Activated CD4-positive, alpha-beta T cell treated with anti-CD3 and anti-CD28 coated beads, Interleukin-2, amount 10 ng/mL, durations not matched to agents 24 days and 14 days (primary cell): ENCODE measurements around the gene POLA1. TPM values are rescaled to one million over a fixed set of nuclear protein-coding genes. Genes with fewer than 3 reads are reported as not detected.

Experiments used
- DNase-seq: peaks from one replicate; pipeline ENCODE4 v3.0.0; 2022
- H3K27ac Mint-ChIP-seq: one replicate; pipeline ENCODE4 v1.8.0; 2022; ENCODE audit warnings: mild to moderate bottlenecking, mixed read lengths
- H3K27me3 Mint-ChIP-seq: one replicate; pipeline ENCODE4 v1.8.0; 2022; ENCODE audit warnings: mixed read lengths
- H3K36me3 Mint-ChIP-seq: one replicate; pipeline ENCODE4 v1.8.0; 2022; ENCODE audit warnings: low read depth, mild to moderate bottlenecking, mixed read lengths
- H3K4me1 Mint-ChIP-seq: one replicate; pipeline ENCODE4 v1.8.0; 2021; ENCODE audit warnings: mixed read lengths
- H3K4me3 Mint-ChIP-seq: one replicate; pipeline ENCODE4 v1.8.0; 2022; ENCODE audit warnings: mild to moderate bottlenecking, moderate library complexity, mixed read lengths
- H3K9me3 Mint-ChIP-seq: one replicate; pipeline ENCODE4 v1.8.0; 2021; ENCODE audit warnings: mixed read lengths
- intact Hi-C: fragments of 100-400 bp; cut with micrococcal nuclease; formaldehyde crosslinking; loops from one replicate; pipeline ENCODE4 v1.15.1; 2023
- total RNA-seq: library from RNA; stranded (reverse); gene quantifications from 2 replicates; pipeline ENCODE4 v1.2.3, GENCODE V29; 2022

Gene POLA1
- total RNA-seq, 1 donor from 2014 or later, result 42.6 TPM

- Mint-ChIP-seq H3K9me3 (no peaks in the 10 kb centered on the region), H3K4me1 (peaks cover 4% of the 10 kb centered on the region), H3K4me3 (no peak overlapping the region), H3K36me3 (peaks cover 2% of the 10 kb centered on the region), H3K27ac (no peak overlapping the region), H3K27me3 (no peaks in the 10 kb centered on the region)
- no peak for DNase-seq
- intact Hi-C loops, result no loop called here
These were observed 263.1 kb downstream of the POLA1 start for GRCh38 chrX:24956828-24957227.

GRCh38 chrX:24961809-24962208 is 268.1 kb downstream of the POLA1 start:
- Mint-ChIP-seq H3K27me3 (no peaks in the 10 kb centered on the region), H3K4me3 (no peak overlapping the region), H3K9me3 (no peaks in the 10 kb centered on the region), H3K36me3 (peaks cover 2% of the 10 kb centered on the region), H3K4me1 (no peaks in the 10 kb centered on the region), H3K27ac (no peak overlapping the region)
- intact Hi-C loops, result no loop called here
- no peak for DNase-seq

GRCh38 chrX:24963823-24964222 is 270.1 kb downstream of the POLA1 start:
- intact Hi-C loops, result no loop called here
- no peaks in the 10 kb centered on the region for H3K9me3 Mint-ChIP-seq

GRCh38 chrX:24965372-24965771 is 271.7 kb downstream of the POLA1 start:
- Mint-ChIP-seq H3K36me3 (no peaks in the 10 kb centered on the region), H3K4me3 (no peak overlapping the region), H3K27me3 (no peaks in the 10 kb centered on the region), H3K9me3 (peaks cover 3% of the 10 kb centered on the region), H3K4me1 (no peaks in the 10 kb centered on the region), H3K27ac (no peak overlapping the region)
- DNase-seq, result no peak
- intact Hi-C loops, result no loop called here

More at GRCh38 chrX:24963823-24964222, 270.1 kb downstream of the POLA1 start:
- Mint-ChIP-seq H3K27ac (no peak overlapping the region), H3K4me3 (no peak overlapping the region), H3K27me3 (no peaks in the 10 kb centered on the region), H3K36me3 (no peaks in the 10 kb centered on the region), H3K4me1 (no peaks in the 10 kb centered on the region)
- no peak for DNase-seq

GRCh38 chrX:24969812-24970211 is 276.1 kb downstream of the POLA1 start:
- H3K4me3 Mint-ChIP-seq, result no peak overlapping the region
- no peak overlapping the region for H3K27ac Mint-ChIP-seq
- no peaks in the 10 kb centered on the region for H3K27me3 Mint-ChIP-seq
- intact Hi-C loops, result no loop called here
- H3K9me3 Mint-ChIP-seq, result peaks cover 3% of the 10 kb centered on the region
- H3K36me3 Mint-ChIP-seq, result peaks cover 2% of the 10 kb centered on the region
- DNase-seq, result no peak
- no peaks in the 10 kb centered on the region for H3K4me1 Mint-ChIP-seq

GRCh38 chrX:24979081-24979480 is 285.4 kb downstream of the POLA1 start:
- Mint-ChIP-seq H3K4me3 (no peak overlapping the region), H3K36me3 (peaks cover 4% of the 10 kb centered on the region), H3K27me3 (no peaks in the 10 kb centered on the region), H3K4me1 (no peaks in the 10 kb centered on the region), H3K27ac (no peak overlapping the region), H3K9me3 (no peaks in the 10 kb centered on the region)
- no peak for DNase-seq
- intact Hi-C loops, result no loop called here

GRCh38 chrX:24981030-24981429 is 287.3 kb downstream of the POLA1 start:
- Mint-ChIP-seq H3K36me3 (peaks cover 4% of the 10 kb centered on the region), H3K4me3 (no peak overlapping the region), H3K27ac (no peak overlapping the region), H3K27me3 (no peaks in the 10 kb centered on the region), H3K4me1 (no peaks in the 10 kb centered on the region), H3K9me3 (no peaks in the 10 kb centered on the region)
- DNase-seq, result no peak
- intact Hi-C loops, result no loop called here

GRCh38 chrX:24982306-24982965 is 288.7 kb downstream of the POLA1 start:
- Mint-ChIP-seq H3K27ac (no peak overlapping the region), H3K27me3 (no peaks in the 10 kb centered on the region), H3K9me3 (no peaks in the 10 kb centered on the region), H3K4me3 (no peak overlapping the region), H3K36me3 (peaks cover 2% of the 10 kb centered on the region), H3K4me1 (no peaks in the 10 kb centered on the region)
- intact Hi-C loops, result no loop called here
- no peak for DNase-seq

- Mint-ChIP-seq H3K27ac (no peak overlapping the region), H3K9me3 (no peaks in the 10 kb centered on the region), H3K4me3 (no peak overlapping the region), H3K36me3 (peaks cover 2% of the 10 kb centered on the region), H3K27me3 (no peaks in the 10 kb centered on the region), H3K4me1 (no peaks in the 10 kb centered on the region)
- intact Hi-C loops, result no loop called here
- DNase-seq, result no peak
These were observed 290.2 kb downstream of the POLA1 start for GRCh38 chrX:24983931-24984330.

- intact Hi-C loops, result no loop called here
- Mint-ChIP-seq H3K27me3 (no peaks in the 10 kb centered on the region), H3K27ac (no peak overlapping the region)
These were observed 291.4 kb downstream of the POLA1 start for GRCh38 chrX:24985120-24985519.

GRCh38 chrX:24987731-24988130 is 294.0 kb downstream of the POLA1 start:
- H3K27ac Mint-ChIP-seq, result no peak overlapping the region
- DNase-seq, result no peak
- no peaks in the 10 kb centered on the region for H3K27me3 Mint-ChIP-seq
- intact Hi-C loops, result no loop called here
- no peaks in the 10 kb centered on the region for H3K9me3 Mint-ChIP-seq
- H3K4me1 Mint-ChIP-seq, result no peaks in the 10 kb centered on the region
- H3K4me3 Mint-ChIP-seq, result no peak overlapping the region
- H3K36me3 Mint-ChIP-seq, result peaks cover 2% of the 10 kb centered on the region

More at GRCh38 chrX:24985120-24985519, 291.4 kb downstream of the POLA1 start:
- no peak overlapping the region for H3K4me3 Mint-ChIP-seq
- no peaks in the 10 kb centered on the region for H3K9me3 Mint-ChIP-seq
- peaks cover 2% of the 10 kb centered on the region for H3K36me3 Mint-ChIP-seq
- DNase-seq, result no peak
- H3K4me1 Mint-ChIP-seq, result no peaks in the 10 kb centered on the region

- H3K36me3 Mint-ChIP-seq, result peaks cover 2% of the 10 kb centered on the region
- intact Hi-C loops, result no loop called here
- H3K9me3 Mint-ChIP-seq, result no peaks in the 10 kb centered on the region
- H3K27me3 Mint-ChIP-seq, result no peaks in the 10 kb centered on the region
- no peak for DNase-seq
- H3K4me3 Mint-ChIP-seq, result no peak overlapping the region
- H3K4me1 Mint-ChIP-seq, result no peaks in the 10 kb centered on the region
- H3K27ac Mint-ChIP-seq, result no peak overlapping the region
These were observed 294.6 kb downstream of the POLA1 start for GRCh38 chrX:24988314-24988713.

- Mint-ChIP-seq H3K9me3 (no peaks in the 10 kb centered on the region), H3K27ac (no peak overlapping the region)
- intact Hi-C loops, result no loop called here
These were observed 296.8 kb downstream of the POLA1 start for GRCh38 chrX:24990535-24990934.

GRCh38 chrX:24993879-24994278 is 300.2 kb downstream of the POLA1 start:
- intact Hi-C loops, result no loop called here
- Mint-ChIP-seq H3K27ac (no peak overlapping the region), H3K4me3 (no peak overlapping the region), H3K27me3 (no peaks in the 10 kb centered on the region), H3K4me1 (no peaks in the 10 kb centered on the region), H3K9me3 (no peaks in the 10 kb centered on the region), H3K36me3 (no peaks in the 10 kb centered on the region)
- no peak for DNase-seq

More at GRCh38 chrX:24990535-24990934, 296.8 kb downstream of the POLA1 start:
- Mint-ChIP-seq H3K36me3 (peaks cover 2% of the 10 kb centered on the region), H3K27me3 (no peaks in the 10 kb centered on the region), H3K4me3 (no peak overlapping the region), H3K4me1 (no peaks in the 10 kb centered on the region)
- DNase-seq, result no peak

GRCh38 chrX:24996096-24996709 is 302.5 kb downstream of the POLA1 start:
- no peaks in the 10 kb centered on the region for H3K36me3 Mint-ChIP-seq

More at GRCh38 chrX:24996096-24996709, 302.5 kb downstream of the POLA1 start:
- H3K4me3 Mint-ChIP-seq, result no peak overlapping the region
- no peak overlapping the region for H3K27ac Mint-ChIP-seq
- intact Hi-C loops, result no loop called here
- no peak for DNase-seq
- H3K4me1 Mint-ChIP-seq, result no peaks in the 10 kb centered on the region
- H3K27me3 Mint-ChIP-seq, result no peaks in the 10 kb centered on the region
- H3K9me3 Mint-ChIP-seq, result no peaks in the 10 kb centered on the region
